ENCODE results near the gene ATOH8.

ATOH8 gene

GRCh38 chr2:85807756-85808155 lies 54.0 kb downstream of the ATOH8 start:
- ATAC-seq (ENCODE audit: insufficient read depth, low read depth) (no peak), DNase-seq (no peak)
- H3K4me2 ChIP-seq (ENCODE audit: insufficient read depth, low read length) = no peak overlapping the region
- peaks cover 11% of the 10 kb centered on the region for H3K4me1 ChIP-seq (ENCODE audit: insufficient read depth, low read length)
- H3K9me3 ChIP-seq (ENCODE audit: insufficient read depth, low read length, severe bottlenecking) = no peaks in the 10 kb centered on the region
- no peak overlapping the region for H3K4me3 ChIP-seq (ENCODE audit: low read depth in 1 of 2, low read length in 2 of 2)
- no peaks in the 10 kb centered on the region for H3K79me2 ChIP-seq (ENCODE audit: insufficient read depth, low read length)
- H3K27me3 ChIP-seq (ENCODE audit: insufficient read depth, low read length, poor library complexity) = no peaks in the 10 kb centered on the region
- no peak for TF ChIP-seq EZH2 (IDR thresholded peaks at IDR 0.05; ENCODE audit: borderline replicate concordance, low read depth, low read length, severe bottlenecking)
- TF ChIP-seq, protein P1, sequence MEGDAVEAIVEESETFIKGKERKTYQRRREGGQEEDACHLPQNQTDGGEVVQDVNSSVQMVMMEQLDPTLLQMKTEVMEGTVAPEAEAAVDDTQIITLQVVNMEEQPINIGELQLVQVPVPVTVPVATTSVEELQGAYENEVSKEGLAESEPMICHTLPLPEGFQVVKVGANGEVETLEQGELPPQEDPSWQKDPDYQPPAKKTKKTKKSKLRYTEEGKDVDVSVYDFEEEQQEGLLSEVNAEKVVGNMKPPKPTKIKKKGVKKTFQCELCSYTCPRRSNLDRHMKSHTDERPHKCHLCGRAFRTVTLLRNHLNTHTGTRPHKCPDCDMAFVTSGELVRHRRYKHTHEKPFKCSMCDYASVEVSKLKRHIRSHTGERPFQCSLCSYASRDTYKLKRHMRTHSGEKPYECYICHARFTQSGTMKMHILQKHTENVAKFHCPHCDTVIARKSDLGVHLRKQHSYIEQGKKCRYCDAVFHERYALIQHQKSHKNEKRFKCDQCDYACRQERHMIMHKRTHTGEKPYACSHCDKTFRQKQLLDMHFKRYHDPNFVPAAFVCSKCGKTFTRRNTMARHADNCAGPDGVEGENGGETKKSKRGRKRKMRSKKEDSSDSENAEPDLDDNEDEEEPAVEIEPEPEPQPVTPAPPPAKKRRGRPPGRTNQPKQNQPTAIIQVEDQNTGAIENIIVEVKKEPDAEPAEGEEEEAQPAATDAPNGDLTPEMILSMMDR (IDR thresholded peaks at IDR 0.05; ENCODE audit: borderline replicate concordance, extremely low read depth, low read length, poor library complexity, severe bottlenecking) = no peak
- H4K20me1 ChIP-seq (ENCODE audit: insufficient read depth, low read length) = no peaks in the 10 kb centered on the region
- no peak overlapping the region for H3K27ac ChIP-seq (ENCODE audit: low read length)
- no peak overlapping the region for H2AFZ ChIP-seq (ENCODE audit: low read depth, low read length)
- H3K9ac ChIP-seq (ENCODE audit: low read depth, low read length) = no peak overlapping the region
- H3K36me3 ChIP-seq (ENCODE audit: insufficient read depth, low read length) = no peaks in the 10 kb centered on the region

- Histone ChIP-seq H3K79me2 (ENCODE audit: insufficient read depth, low read length) (no peaks in the 10 kb centered on the region), H3K9me3 (ENCODE audit: insufficient read depth, low read length, severe bottlenecking) (no peaks in the 10 kb centered on the region), H4K20me1 (ENCODE audit: insufficient read depth, low read length) (no peaks in the 10 kb centered on the region), H3K36me3 (ENCODE audit: insufficient read depth, low read length) (no peaks in the 10 kb centered on the region), H3K27me3 (ENCODE audit: insufficient read depth, low read length, poor library complexity) (no peaks in the 10 kb centered on the region), H3K27ac (ENCODE audit: low read length) (no peak overlapping the region), H2AFZ (ENCODE audit: low read depth, low read length) (no peak overlapping the region), H3K4me3 (ENCODE audit: low read depth in 1 of 2, low read length in 2 of 2) (no peak overlapping the region), H3K9ac (ENCODE audit: low read depth, low read length) (no peak overlapping the region), H3K4me2 (ENCODE audit: insufficient read depth, low read length) (no peak overlapping the region), H3K4me1 (ENCODE audit: insufficient read depth, low read length) (no peaks in the 10 kb centered on the region)
- no peak for TF ChIP-seq EZH2 (IDR thresholded peaks at IDR 0.05; ENCODE audit: borderline replicate concordance, low read depth, low read length, severe bottlenecking)
- TF ChIP-seq, protein P1 (IDR thresholded peaks at IDR 0.05; ENCODE audit: borderline replicate concordance, extremely low read depth, low read length, poor library complexity, severe bottlenecking) = no peak
- ATAC-seq (ENCODE audit: insufficient read depth, low read depth) (no peak), DNase-seq (peak; percentile 3)
Observed at GRCh38 chr2:85810371-85811179, 56.8 kb downstream of the ATOH8 start.

- Histone ChIP-seq H3K9me3 (ENCODE audit: insufficient read depth, low read length, severe bottlenecking) (no peaks in the 10 kb centered on the region), H3K36me3 (ENCODE audit: insufficient read depth, low read length) (no peaks in the 10 kb centered on the region), H4K20me1 (ENCODE audit: insufficient read depth, low read length) (no peaks in the 10 kb centered on the region), H3K79me2 (ENCODE audit: insufficient read depth, low read length) (no peaks in the 10 kb centered on the region), H3K4me1 (ENCODE audit: insufficient read depth, low read length) (no peaks in the 10 kb centered on the region), H3K4me3 (ENCODE audit: low read depth in 1 of 2, low read length in 2 of 2) (no peak overlapping the region), H2AFZ (ENCODE audit: low read depth, low read length) (no peak overlapping the region), H3K27me3 (ENCODE audit: insufficient read depth, low read length, poor library complexity) (no peaks in the 10 kb centered on the region), H3K27ac (ENCODE audit: low read length) (no peak overlapping the region), H3K4me2 (ENCODE audit: insufficient read depth, low read length) (no peak overlapping the region), H3K9ac (ENCODE audit: low read depth, low read length) (no peak overlapping the region)
- DNase-seq = no peak
- no peak for TF ChIP-seq EZH2 (IDR thresholded peaks at IDR 0.05; ENCODE audit: borderline replicate concordance, low read depth, low read length, severe bottlenecking)
- TF ChIP-seq, protein P1 (IDR thresholded peaks at IDR 0.05; ENCODE audit: borderline replicate concordance, extremely low read depth, low read length, poor library complexity, severe bottlenecking) = no peak
- ATAC-seq (ENCODE audit: insufficient read depth, low read depth) = no peak
Observed at GRCh38 chr2:85811180-85812093, 57.6 kb downstream of the ATOH8 start.

Measured in DND-41 (cell line).